Measurements from ENCODE around the gene DDX20. TPM values are rescaled to one million over a fixed set of nuclear protein-coding genes. Genes with fewer than 3 reads are reported as not detected.

The DDX20 gene
- total RNA-seq, 1 donor from 2014 or later: 15.4 TPM

GRCh38 chr1:111743679-111744101 is 12.0 kb upstream of the DDX20 start:
- H3K9me3 Mint-ChIP-seq (ENCODE audit: unreplicated experiment): no peaks in the 10 kb centered on the region
- peak overlapping the region; percentile 29 for H3K27ac ChIP-seq (ENCODE audit: low read depth, low read length)
- DNase-seq (ENCODE audit: low read depth): no peak
- H3K27ac Mint-ChIP-seq (ENCODE audit: unreplicated experiment): no peak overlapping the region
- no peaks in the 10 kb centered on the region for H4K20me1 ChIP-seq (ENCODE audit: insufficient read depth, low read length)
- peaks cover 15% of the 10 kb centered on the region for H3K27me3 Mint-ChIP-seq (ENCODE audit: low read depth, unreplicated experiment)
- no peak for FAIRE-seq
- H3K9ac ChIP-seq (ENCODE audit: low read length): peak overlapping the region; percentile 31
- H3K4me1 ChIP-seq (ENCODE audit: insufficient read depth, low read length): peaks cover 21% of the 10 kb centered on the region
- no peak overlapping the region for H3K4me3 Mint-ChIP-seq (ENCODE audit: unreplicated experiment)
- no peak overlapping the region for H3K4me3 ChIP-seq (ENCODE audit: insufficient read depth, low read depth, low read length)
- no peak for TF ChIP-seq EZH2 (IDR thresholded peaks at IDR 0.05; ENCODE audit: insufficient read depth, low read length)
- TF ChIP-seq CTCF (IDR thresholded peaks at IDR 0.05; ENCODE audit: insufficient read depth, low read depth, low read length): no peak
- no peaks in the 10 kb centered on the region for H3K27me3 ChIP-seq (ENCODE audit: insufficient read depth, low read length)
- peaks cover 12% of the 10 kb centered on the region for H3K4me1 Mint-ChIP-seq (ENCODE audit: low read depth, unreplicated experiment)
- H3K36me3 Mint-ChIP-seq (ENCODE audit: low read depth, unreplicated experiment): no peaks in the 10 kb centered on the region
- no peaks in the 10 kb centered on the region for H3K9me3 ChIP-seq (ENCODE audit: insufficient read depth, low read depth, low read length)
- no peaks in the 10 kb centered on the region for H3K36me3 ChIP-seq (ENCODE audit: insufficient read depth, low read length)
- H3K79me2 ChIP-seq (ENCODE audit: insufficient read depth, low read length): no peaks in the 10 kb centered on the region
- H2AFZ ChIP-seq (ENCODE audit: low read depth, low read length): no peak overlapping the region
- H3K4me2 ChIP-seq (ENCODE audit: low read length): peak overlapping the region; percentile 24

- Histone ChIP-seq H3K9ac (ENCODE audit: low read length) (no peak overlapping the region), H3K27ac (ENCODE audit: low read depth, low read length) (no peak overlapping the region), H3K36me3 (ENCODE audit: insufficient read depth, low read length) (no peaks in the 10 kb centered on the region), H3K4me1 (ENCODE audit: insufficient read depth, low read length) (peaks cover 12% of the 10 kb centered on the region), H3K79me2 (ENCODE audit: insufficient read depth, low read length) (no peaks in the 10 kb centered on the region), H3K9me3 (ENCODE audit: insufficient read depth, low read depth, low read length) (no peaks in the 10 kb centered on the region), H2AFZ (ENCODE audit: low read depth, low read length) (no peak overlapping the region), H3K4me3 (ENCODE audit: insufficient read depth, low read depth, low read length) (no peak overlapping the region), H3K27me3 (ENCODE audit: insufficient read depth, low read length) (no peaks in the 10 kb centered on the region), H4K20me1 (ENCODE audit: insufficient read depth, low read length) (no peaks in the 10 kb centered on the region), H3K4me2 (ENCODE audit: low read length) (no peak overlapping the region)
- Mint-ChIP-seq H3K36me3 (ENCODE audit: low read depth, unreplicated experiment) (no peaks in the 10 kb centered on the region), H3K27me3 (ENCODE audit: low read depth, unreplicated experiment) (peaks cover 17% of the 10 kb centered on the region), H3K9me3 (ENCODE audit: unreplicated experiment) (no peaks in the 10 kb centered on the region), H3K4me1 (ENCODE audit: low read depth, unreplicated experiment) (peaks cover 14% of the 10 kb centered on the region), H3K27ac (ENCODE audit: unreplicated experiment) (no peak overlapping the region), H3K4me3 (ENCODE audit: unreplicated experiment) (no peak overlapping the region)
- DNase-seq (ENCODE audit: low read depth) (no peak), FAIRE-seq (no peak)
- TF ChIP-seq EZH2 (IDR thresholded peaks at IDR 0.05; ENCODE audit: insufficient read depth, low read length): no peak
- TF ChIP-seq CTCF (IDR thresholded peaks at IDR 0.05; ENCODE audit: insufficient read depth, low read depth, low read length): no peak
Measured at GRCh38 chr1:111745675-111746613, 9.8 kb upstream of the DDX20 start.

- H3K27me3 Mint-ChIP-seq (ENCODE audit: low read depth, unreplicated experiment): peaks cover 20% of the 10 kb centered on the region
- no peak overlapping the region for H2AFZ ChIP-seq (ENCODE audit: low read depth, low read length)
- no peak for FAIRE-seq
Measured at GRCh38 chr1:111746614-111746999, 9.1 kb upstream of the DDX20 start.

More at GRCh38 chr1:111746614-111746999, 9.1 kb upstream of the DDX20 start:
- Histone ChIP-seq H3K4me2 (ENCODE audit: low read length) (no peak overlapping the region), H3K27me3 (ENCODE audit: insufficient read depth, low read length) (no peaks in the 10 kb centered on the region), H3K4me3 (ENCODE audit: insufficient read depth, low read depth, low read length) (no peak overlapping the region), H3K9ac (ENCODE audit: low read length) (no peak overlapping the region), H4K20me1 (ENCODE audit: insufficient read depth, low read length) (no peaks in the 10 kb centered on the region), H3K27ac (ENCODE audit: low read depth, low read length) (no peak overlapping the region), H3K36me3 (ENCODE audit: insufficient read depth, low read length) (no peaks in the 10 kb centered on the region), H3K4me1 (ENCODE audit: insufficient read depth, low read length) (peaks cover 12% of the 10 kb centered on the region), H3K9me3 (ENCODE audit: insufficient read depth, low read depth, low read length) (no peaks in the 10 kb centered on the region), H3K79me2 (ENCODE audit: insufficient read depth, low read length) (no peaks in the 10 kb centered on the region)
- no peaks in the 10 kb centered on the region for H3K9me3 Mint-ChIP-seq (ENCODE audit: unreplicated experiment)
- peaks cover 14% of the 10 kb centered on the region for H3K4me1 Mint-ChIP-seq (ENCODE audit: low read depth, unreplicated experiment)
- TF ChIP-seq EZH2 (IDR thresholded peaks at IDR 0.05; ENCODE audit: insufficient read depth, low read length) (no peak), CTCF (IDR thresholded peaks at IDR 0.05; ENCODE audit: insufficient read depth, low read depth, low read length) (no peak)
- no peak overlapping the region for H3K27ac Mint-ChIP-seq (ENCODE audit: unreplicated experiment)
- no peak overlapping the region for H3K4me3 Mint-ChIP-seq (ENCODE audit: unreplicated experiment)
- no peak for DNase-seq (ENCODE audit: low read depth)
- no peaks in the 10 kb centered on the region for H3K36me3 Mint-ChIP-seq (ENCODE audit: low read depth, unreplicated experiment)

Measured in astrocyte (in vitro differentiated cells and primary cell).